Thoracic aorta (tissue), 2 donors: ENCODE results near the gene KLK11. TPM values are rescaled to one million over a fixed set of nuclear protein-coding genes. Genes with fewer than 3 reads are reported as not detected.

Experiments
- ATAC-seq: fragments of 150-250 bp; one replicate; pipeline ENCODE4 v1.8.0; 2017; ENCODE audit warnings: low read depth; ENCODE audit not compliant: insufficient number of reproducible peaks, low FRiP score
- DNase-seq: peaks from one replicate; pipeline ENCODE4 v3.0.0-alpha.2; 2020; ENCODE audit warnings: low spot score
- H3K27ac ChIP-seq, 2 donors: fragments of 200-600 bp; sonication (generic); 1 replicate in 1 of 2; 2 replicates in 1 of 2; pipeline ENCODE4 v1.5.1; 2016; ENCODE audit warnings: mild to moderate bottlenecking in 2 of 2, moderate library complexity in 2 of 2
- H3K27me3 ChIP-seq: fragments of 200-600 bp; sonication (generic); replicated peaks from 2 replicates; pipeline ENCODE4 v1.6.0; 2016; ENCODE audit warnings: mild to moderate bottlenecking; ENCODE audit not compliant: insufficient read depth
- H3K36me3 ChIP-seq: fragments of 200-600 bp; sonication (generic); one replicate; pipeline ENCODE4 v1.5.1; 2016
- H3K4me1 ChIP-seq, 2 donors: fragments of 200-600 bp; sonication (generic); 1 replicate in 1 of 2; 2 replicates in 1 of 2; pipeline versions ENCODE4 v1.5.1 to v1.6.0; 2016; ENCODE audit warnings: low read depth in 2 of 2, mild to moderate bottlenecking in 1 of 2; ENCODE audit not compliant: control insufficient read depth in 1 of 2
- H3K4me3 ChIP-seq: fragments of 200-600 bp; sonication (generic); 2 replicates; pipeline ENCODE4 v1.5.1; 2016; ENCODE audit warnings: mild to moderate bottlenecking
- H3K9me3 ChIP-seq: fragments of 200-600 bp; sonication (generic); 2 replicates; pipeline ENCODE4 v1.5.1; 2016
- total RNA-seq, 2 donors: library from RNA; depleted of rRNA; stranded (reverse); fragments of >200 nt; gene quantifications; one replicate each; pipeline versions ENCODE4 v1.1.0 to v1.2.3, GENCODE V29; 2016
- TF ChIP-seq, protein P1 (sequence below): fragments of 200-600 bp; sonication (generic); IDR thresholded peaks from one replicate; pipeline ENCODE4 v1.5.1; 2019; ENCODE audit warnings: antibody characterized with exemption

KLK11 gene, protein sequence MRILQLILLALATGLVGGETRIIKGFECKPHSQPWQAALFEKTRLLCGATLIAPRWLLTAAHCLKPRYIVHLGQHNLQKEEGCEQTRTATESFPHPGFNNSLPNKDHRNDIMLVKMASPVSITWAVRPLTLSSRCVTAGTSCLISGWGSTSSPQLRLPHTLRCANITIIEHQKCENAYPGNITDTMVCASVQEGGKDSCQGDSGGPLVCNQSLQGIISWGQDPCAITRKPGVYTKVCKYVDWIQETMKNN
- under 1 TPM in 1 of 2 donors, not detected in 1; 0.85 TPM for total RNA-seq

DNA sequence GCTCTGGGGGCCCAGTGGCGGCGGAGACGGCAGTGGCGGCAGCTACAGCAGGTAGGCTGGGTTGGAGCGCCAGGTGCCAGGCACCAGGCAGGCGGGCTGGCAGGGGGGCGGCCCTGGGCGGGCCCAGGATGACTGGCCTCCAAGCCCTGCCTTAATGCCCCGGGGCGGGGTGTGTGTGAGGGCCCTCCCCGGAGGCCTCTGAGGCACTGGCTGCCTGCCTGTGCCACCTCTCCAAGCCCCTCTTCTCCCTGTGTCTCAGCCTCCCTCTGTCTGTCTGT, at the start of gene KLK11:
TSS of gene KLK11 (minus strand) at position 63 of the 278 bp plus-strand sequence. CDS start 985 bp downstream, outside the sequence.
- H3K27ac ChIP-seq: no peak within 1 kb of the TSS
- DNase-seq (no peak), ATAC-seq (no peak)
- TF ChIP-seq, protein P1, sequence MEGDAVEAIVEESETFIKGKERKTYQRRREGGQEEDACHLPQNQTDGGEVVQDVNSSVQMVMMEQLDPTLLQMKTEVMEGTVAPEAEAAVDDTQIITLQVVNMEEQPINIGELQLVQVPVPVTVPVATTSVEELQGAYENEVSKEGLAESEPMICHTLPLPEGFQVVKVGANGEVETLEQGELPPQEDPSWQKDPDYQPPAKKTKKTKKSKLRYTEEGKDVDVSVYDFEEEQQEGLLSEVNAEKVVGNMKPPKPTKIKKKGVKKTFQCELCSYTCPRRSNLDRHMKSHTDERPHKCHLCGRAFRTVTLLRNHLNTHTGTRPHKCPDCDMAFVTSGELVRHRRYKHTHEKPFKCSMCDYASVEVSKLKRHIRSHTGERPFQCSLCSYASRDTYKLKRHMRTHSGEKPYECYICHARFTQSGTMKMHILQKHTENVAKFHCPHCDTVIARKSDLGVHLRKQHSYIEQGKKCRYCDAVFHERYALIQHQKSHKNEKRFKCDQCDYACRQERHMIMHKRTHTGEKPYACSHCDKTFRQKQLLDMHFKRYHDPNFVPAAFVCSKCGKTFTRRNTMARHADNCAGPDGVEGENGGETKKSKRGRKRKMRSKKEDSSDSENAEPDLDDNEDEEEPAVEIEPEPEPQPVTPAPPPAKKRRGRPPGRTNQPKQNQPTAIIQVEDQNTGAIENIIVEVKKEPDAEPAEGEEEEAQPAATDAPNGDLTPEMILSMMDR: no peak
- H3K36me3 ChIP-seq: no peaks in the 10 kb centered on the region
- no peaks in the 10 kb centered on the region for H3K9me3 ChIP-seq
- H3K4me3 ChIP-seq: no peak within 1 kb of the TSS
- no peaks in the 10 kb centered on the region for H3K4me1 ChIP-seq
- no peaks in the 10 kb centered on the region for H3K27me3 ChIP-seq

DNA sequence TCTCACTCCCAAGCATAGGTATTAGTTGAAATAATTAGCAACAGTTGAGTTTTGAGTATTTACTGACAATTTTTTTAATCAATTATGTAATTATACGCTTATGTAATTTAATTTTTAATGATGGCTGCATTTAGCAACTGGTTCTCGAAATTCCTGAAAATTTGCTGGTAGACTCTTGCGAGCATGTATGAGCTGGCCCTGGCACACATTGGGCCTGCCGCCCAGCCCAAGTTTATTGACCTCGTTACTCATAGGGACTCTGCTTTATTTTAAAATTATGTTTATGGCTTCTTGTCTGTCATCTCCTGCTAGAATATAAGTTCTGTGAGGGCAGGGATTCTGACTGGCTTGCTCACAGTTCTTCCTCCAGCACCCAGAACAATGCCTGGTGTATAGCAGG, 49.6 kb upstream of the KLK11 start:
- H3K4me3 ChIP-seq: no peak overlapping the region
- no peaks in the 10 kb centered on the region for H3K36me3 ChIP-seq
- no peak for ATAC-seq
- no peak for DNase-seq
- peaks cover 3% of the 10 kb centered on the region for H3K9me3 ChIP-seq
- TF ChIP-seq, protein P1: no peak
- no peak overlapping the region for H3K27ac ChIP-seq
- H3K4me1 ChIP-seq: no peaks in the 10 kb centered on the region
- H3K27me3 ChIP-seq: no peaks in the 10 kb centered on the region

DNA sequence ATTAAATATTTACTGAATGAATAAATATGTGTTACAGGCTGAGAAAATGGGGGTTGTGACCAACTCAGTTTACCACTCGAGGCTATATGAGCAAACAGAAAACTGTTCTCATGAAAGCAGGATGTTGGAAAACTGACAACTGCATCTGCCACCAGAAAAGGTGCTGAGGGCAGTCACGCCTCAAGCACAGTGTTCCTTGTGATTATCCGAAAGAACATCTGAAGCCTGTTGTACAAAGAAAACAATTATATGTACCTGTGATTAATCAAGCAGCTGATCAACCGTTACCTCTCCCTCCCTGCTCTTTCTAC, 44.6 kb upstream of the KLK11 start:
- TF ChIP-seq, protein P1: no peak
- Histone ChIP-seq H3K4me3 (no peak overlapping the region), H3K27ac (no peak overlapping the region), H3K9me3 (peaks cover 3% of the 10 kb centered on the region), H3K27me3 (no peaks in the 10 kb centered on the region), H3K4me1 (no peaks in the 10 kb centered on the region), H3K36me3 (no peaks in the 10 kb centered on the region)
- ATAC-seq (no peak), DNase-seq (no peak)

DNA sequence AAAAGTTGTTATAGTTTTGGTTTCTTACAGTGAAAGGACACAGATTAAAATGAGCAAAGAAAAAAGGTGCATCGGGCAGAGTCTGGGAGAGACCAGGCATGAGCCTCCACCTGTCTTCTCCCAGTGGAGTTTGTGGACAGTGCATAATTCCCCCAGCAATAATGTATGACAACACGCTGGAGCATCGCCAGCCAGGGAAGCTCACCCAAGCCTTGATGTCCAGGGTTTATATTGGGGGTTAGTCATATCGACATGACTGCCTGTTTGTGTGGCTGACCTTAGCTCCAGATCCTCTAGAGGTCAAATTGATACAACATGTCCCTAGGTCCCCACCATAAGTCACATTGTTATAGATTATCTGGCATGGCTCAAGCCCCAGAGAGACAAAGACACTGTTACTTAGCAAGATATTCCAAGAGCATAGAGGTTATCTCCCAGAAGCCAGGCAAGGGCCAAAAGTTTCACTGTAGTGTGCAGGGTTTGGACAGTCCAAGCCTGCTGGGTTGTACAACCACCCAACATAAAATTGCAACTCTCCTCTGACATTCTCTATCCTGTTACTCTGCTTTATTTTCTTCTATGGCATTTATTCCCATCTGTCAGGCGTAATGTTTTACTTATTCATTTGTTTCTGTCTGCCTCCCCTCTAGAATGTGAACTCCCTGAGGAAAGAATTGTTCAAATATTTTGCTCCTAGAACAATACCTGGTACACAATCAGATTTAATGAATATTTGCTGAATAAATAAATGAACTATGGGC, 44.1 kb upstream of the KLK11 start:
- Histone ChIP-seq H3K27me3 (no peaks in the 10 kb centered on the region), H3K36me3 (no peaks in the 10 kb centered on the region), H3K27ac (no peak overlapping the region), H3K9me3 (peaks cover 3% of the 10 kb centered on the region), H3K4me3 (no peak overlapping the region), H3K4me1 (no peaks in the 10 kb centered on the region)
- TF ChIP-seq, protein P1: no peak
- ATAC-seq (no peak), DNase-seq (no peak)

DNA sequence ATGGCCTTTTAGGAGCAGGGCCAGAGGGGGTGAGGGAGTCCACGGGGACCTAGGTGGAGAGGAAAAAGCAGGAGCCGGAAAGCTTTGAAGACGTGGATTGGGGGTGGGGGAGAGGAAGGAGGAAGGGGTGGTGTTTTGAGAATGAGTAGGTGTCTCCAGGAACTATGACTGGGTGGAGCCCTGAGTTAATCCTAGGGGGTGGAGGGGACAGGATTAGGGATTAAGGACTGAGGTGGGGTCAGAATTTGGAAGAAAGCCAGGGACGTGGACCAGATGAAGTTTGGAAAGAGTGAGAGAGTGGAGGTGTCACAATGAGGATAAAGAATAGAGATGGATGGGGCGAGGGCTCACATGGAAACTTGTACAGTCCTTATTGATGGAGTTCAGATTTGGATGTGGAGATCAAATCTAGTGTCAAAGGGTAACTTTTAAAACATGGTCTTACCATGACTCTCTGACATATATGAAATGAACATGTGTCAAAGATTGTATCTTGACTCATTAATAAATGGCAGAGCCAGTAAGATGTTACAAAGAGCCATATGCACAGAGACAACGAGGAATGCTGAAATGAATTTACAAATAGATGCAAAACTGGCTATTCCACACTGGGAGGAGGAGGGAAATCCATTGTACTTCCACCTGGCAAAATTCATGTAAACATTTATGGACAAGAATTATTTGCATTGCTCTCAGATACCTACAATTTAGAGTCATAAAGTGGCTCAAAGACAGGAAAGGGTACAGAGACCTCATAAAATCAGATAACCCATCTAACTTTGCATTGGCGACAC, 40.2 kb upstream of the KLK11 start:
- DNase-seq: no peak
- Histone ChIP-seq H3K4me1 (no peaks in the 10 kb centered on the region), H3K4me3 (no peak overlapping the region), H3K36me3 (no peaks in the 10 kb centered on the region), H3K27me3 (no peaks in the 10 kb centered on the region), H3K9me3 (no peaks in the 10 kb centered on the region), H3K27ac (no peak overlapping the region)
- TF ChIP-seq, protein P1: no peak
- ATAC-seq: no peak
